Panc1 (cell line): Measurements from ENCODE around the gene PYDC2. TPM values are rescaled to one million over a fixed set of nuclear protein-coding genes. Genes with fewer than 3 reads are reported as not detected.

ENCODE experiments used
- ATAC-seq: fragments of 200-7000 bp; cut with Tn5 transposase; 2 replicates; pipeline ENCODE4 v1.9.1; 2020; ENCODE audit warnings: mild to moderate bottlenecking, moderate library complexity
- BruUV-seq: library from RNA; stranded (reverse); fragments of 400-500 nt; replicated peaks from 2 replicates; lab custom pipeline; 2021; lab: Mats Ljungman, UMichigan
- CTCF ChIA-PET: fragments of 300-600 bp; sonication (Branson Sonifier 250); formaldehyde crosslinking; loops from one replicate; lab custom pipeline; 2022; ENCODE audit warnings: antibody characterized with exemption; lab: Charles Lee
- POLR2A ChIA-PET: fragments of 300-600 bp; sonication (Branson Sonifier 250); formaldehyde crosslinking; loops from one replicate; lab custom pipeline; 2022; ENCODE audit warnings: antibody characterized with exemption; lab: Charles Lee
- DNase-seq: peaks from one replicate; pipeline ENCODE4 v3.0.0-alpha.2; 2010; ENCODE audit warnings: low read depth, low spot score
- H3K27ac ChIP-seq: 2 replicates; pipeline ENCODE4 v1.5.1; 2011; ENCODE audit warnings: mild to moderate bottlenecking, low read length, inconsistent platforms
- H3K27me3 ChIP-seq: fragments of 200-500 bp; sonication (Bioruptor generic); 2 replicates; pipeline ENCODE4 v1.6.0; 2014; ENCODE audit warnings: low read length, inconsistent platforms; ENCODE audit not compliant: control insufficient read depth, insufficient read depth
- H3K36me3 ChIP-seq: fragments of 200-500 bp; sonication (Bioruptor generic); 2 replicates; pipeline ENCODE4 v1.5.1; 2014; ENCODE audit warnings: inconsistent platforms, mild to moderate bottlenecking, low read length, moderate library complexity; ENCODE audit not compliant: control insufficient read depth, insufficient read depth
- H3K4me1 ChIP-seq: 2 replicates; pipeline ENCODE4 v1.5.1; 2011; ENCODE audit warnings: inconsistent platforms, mild to moderate bottlenecking, low read length, moderate library complexity; ENCODE audit not compliant: control insufficient read depth, insufficient read depth
- H3K4me3 ChIP-seq, 2 experiments: 2 replicates each; pipeline ENCODE4 v1.5.1; 2011 to 2012; ENCODE audit warnings: low read depth in 2 of 2, low read length in 2 of 2, mild to moderate bottlenecking in 2 of 2, inconsistent platforms in 1 of 2, moderate library complexity in 1 of 2
- H3K9me3 ChIP-seq: fragments of 200-500 bp; sonication (Bioruptor generic); 2 replicates; pipeline ENCODE4 v1.5.1; 2014; ENCODE audit warnings: low read depth, mild to moderate bottlenecking, inconsistent platforms, low read length, moderate library complexity; ENCODE audit not compliant: control insufficient read depth, insufficient read depth
- CTCF ChIP-seq: fragments of 450-650 bp; IDR thresholded peaks from 2 replicates; pipeline ENCODE4 v1.5.1; 2017; ENCODE audit warnings: mild to moderate bottlenecking
- POLR2AphosphoS5 ChIP-seq: IDR thresholded peaks from 2 replicates; pipeline ENCODE4 v1.6.1; 2012; ENCODE audit warnings: mild to moderate bottlenecking, low read depth, low read length, moderate library complexity
- REST ChIP-seq, 2 experiments: IDR thresholded peaks; 2 replicates each; pipeline ENCODE4 v1.6.1; 2011 to 2012; ENCODE audit warnings: low read depth in 2 of 2, control low read depth in 1 of 2, low read length in 1 of 2, mild to moderate bottlenecking in 1 of 2, moderate library complexity in 1 of 2; ENCODE audit not compliant: insufficient read depth in 1 of 2
- SIN3A ChIP-seq: IDR thresholded peaks from 2 replicates; pipeline ENCODE4 v1.6.1; 2012; ENCODE audit warnings: low read depth, mild to moderate bottlenecking, low read length, moderate library complexity, borderline replicate concordance; ENCODE audit not compliant: insufficient read depth
- TCF7L2 ChIP-seq: IDR thresholded peaks from 2 replicates; pipeline ENCODE4 v1.6.1; 2011; ENCODE audit warnings: mild to moderate bottlenecking, low read depth, low read length, inconsistent platforms
- in situ Hi-C: cut with HindIII; loops from 2 replicates; pipeline ENCODE4 v1.10.0; 2016; ENCODE audit warnings: low sequenced_read_pairs, low pct_unique_long_range_greater_than_20kb
- intact Hi-C: fragments of 100-400 bp; cut with micrococcal nuclease; formaldehyde crosslinking; loops from one replicate; pipeline ENCODE4 v1.10.0; 2022; ENCODE audit not compliant: unreplicated experiment
- total RNA-seq: library from RNA; stranded (reverse); gene quantifications from one replicate; pipeline ENCODE4 v1.2.1, GENCODE V29; 2021; ENCODE audit not compliant: unreplicated experiment

PYDC2 gene
- total RNA-seq, 1 experiment from 2014 or later = not detected

DNA sequence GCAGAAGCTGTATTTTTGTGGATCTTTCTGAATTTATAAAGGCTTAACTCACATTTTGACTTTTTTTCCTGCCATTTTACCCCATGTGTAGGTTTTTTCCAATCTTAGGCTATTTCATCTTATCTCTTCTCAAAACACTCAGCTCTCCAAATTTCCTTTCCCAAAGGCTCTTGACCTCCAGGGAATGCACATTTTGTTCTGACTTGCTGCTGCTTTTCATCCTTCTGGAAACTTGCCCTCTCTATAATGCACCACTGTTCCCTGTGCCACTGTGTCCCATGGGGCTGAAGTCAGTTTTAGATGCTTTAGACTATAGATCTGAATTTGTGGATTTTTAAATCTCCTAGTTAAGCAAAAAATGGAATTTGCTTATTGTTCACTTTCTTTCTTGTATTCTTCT is 9.1 kb downstream of the PYDC2 start:
- Histone ChIP-seq H3K9me3 (no peaks in the 10 kb centered on the region), H3K4me3 (no peak overlapping the region), H3K4me1 (no peaks in the 10 kb centered on the region), H3K27ac (no peak overlapping the region), H3K27me3 (no peaks in the 10 kb centered on the region), H3K36me3 (no peaks in the 10 kb centered on the region)
- POLR2A ChIA-PET = no interaction called here
- intact Hi-C loops = no loop called here
- CTCF ChIA-PET = no interaction called here
- no peak for ATAC-seq
- TF ChIP-seq REST (IDR thresholded peaks at IDR 0.05; ENCODE audit: insufficient read depth in 1 of 2, low read depth in 2 of 2, low read length in 1 of 2) (no peak), CTCF (no peak), TCF7L2 (no peak), POLR2AphosphoS5 (no peak), SIN3A (no peak)
- in situ Hi-C loops = no loop called here
- no TSS peak for BruUV-seq
- no peak for DNase-seq

- TF ChIP-seq TCF7L2 (no peak), POLR2AphosphoS5 (no peak)
- Histone ChIP-seq H3K27ac (no peak overlapping the region), H3K27me3 (no peaks in the 10 kb centered on the region), H3K4me3 (no peak overlapping the region), H3K36me3 (no peaks in the 10 kb centered on the region), H3K9me3 (no peaks in the 10 kb centered on the region), H3K4me1 (no peaks in the 10 kb centered on the region)
- CTCF ChIA-PET = no interaction called here
- ATAC-seq (no peak), DNase-seq (no peak)
- BruUV-seq = no TSS peak
- intact Hi-C loops = no loop called here
- POLR2A ChIA-PET = no interaction called here
- in situ Hi-C loops = no loop called here
These were observed 9.6 kb downstream of the PYDC2 start for GRCh38 chr3:191470545-191470944.

DNA sequence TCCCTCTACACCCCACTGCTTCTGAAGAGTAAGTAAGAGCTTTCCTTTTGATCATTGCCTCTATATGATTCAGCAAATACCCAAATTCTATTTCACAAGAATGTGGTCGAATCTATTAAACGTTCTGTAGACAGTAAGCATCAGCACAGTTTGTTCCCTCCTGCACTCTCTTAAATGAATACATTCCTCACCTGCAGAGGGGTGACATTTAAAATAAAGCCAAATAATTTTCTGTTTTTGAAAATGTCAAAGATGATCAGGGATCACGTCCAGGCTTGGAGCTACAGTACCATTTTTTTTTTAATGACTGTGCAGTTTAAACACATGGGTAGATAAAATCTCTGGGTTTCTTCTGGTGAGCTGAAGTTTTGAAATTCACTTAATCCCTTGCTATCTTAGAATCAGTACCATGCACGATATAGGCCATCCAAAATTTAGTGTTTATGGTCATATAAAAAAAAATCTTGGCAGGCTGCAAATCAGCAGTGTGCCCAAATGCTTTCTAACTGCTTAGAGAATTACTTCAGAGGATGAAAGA is 12.8 kb downstream of the PYDC2 start:
- in situ Hi-C loops = no loop called here
- Histone ChIP-seq H3K4me3 (no peak overlapping the region), H3K27me3 (no peaks in the 10 kb centered on the region), H3K4me1 (no peaks in the 10 kb centered on the region), H3K9me3 (no peaks in the 10 kb centered on the region), H3K27ac (peak overlapping the region; percentile 25; the same call in 1 of the 2 replicates), H3K36me3 (no peaks in the 10 kb centered on the region)
- POLR2A ChIA-PET = no interaction called here
- no TSS peak for BruUV-seq
- TF ChIP-seq CTCF = no peak
- intact Hi-C loops = no loop called here
- DNase-seq (no peak), ATAC-seq (no peak; the same call in 1 of the 2 replicates)
- CTCF ChIA-PET = interaction anchor here (0.9 kb wide), 1 partner anchor 82 kb away, joined by 4 read pairs; no protein-coding TSS in a partner anchor
